ENCODE results near the gene PAPPA2. TPM values are rescaled to one million over a fixed set of nuclear protein-coding genes. Genes with fewer than 3 reads are reported as not detected.

The PAPPA2 gene
- total and polyA plus RNA-seq, 2 of the 4 experiments (the other 2 are of a cell fraction): 0.10 to 0.18 TPM

GRCh38 chr1:176595217-176595616 lies 132.2 kb downstream of the PAPPA2 start:
- no peak overlapping the region for H2BK20ac ChIP-seq (ENCODE audit: low read depth, low read length)
- H4K20me1 ChIP-seq (ENCODE audit: insufficient read depth, low read length): no peaks in the 10 kb centered on the region
- 60% methylated on average over 3 of the region's 16 CpGs; no CpG with 5 or more reads in 1 of the 2 experiments for WGBS, 2 experiments (ENCODE audit: extremely low coverage in 2 of 2, insufficient read length in 1 of 2)
- DNase-seq: no peak
- no peak overlapping the region for H2BK120ac ChIP-seq (ENCODE audit: low read depth, low read length)
- H3K27ac ChIP-seq (ENCODE audit: insufficient read depth, low read length): no peak overlapping the region
- no peaks in the 10 kb centered on the region for H3K27me3 ChIP-seq (ENCODE audit: control insufficient read depth, insufficient read depth, low read length)
- no peak overlapping the region for H2AFZ ChIP-seq (replicated peaks; ENCODE audit: low read length, poor library complexity)
- no peak overlapping the region for H4K8ac ChIP-seq (ENCODE audit: low read depth in 2 of 2, low read length in 2 of 2)
- no peaks in the 10 kb centered on the region for H3K79me1 ChIP-seq (ENCODE audit: low read depth in 1 of 2, low read length in 2 of 2)
- in situ Hi-C loops (cut with MboI; ENCODE audit: low sequenced_read_pairs): no loop called here
- CTCF ChIA-PET: no interaction called here
- POLR2A ChIA-PET (ENCODE audit: unreplicated experiment): no interaction called here
- dilution Hi-C loops (cut with HindIII; ENCODE audit: low sequenced_read_pairs, unreplicated experiment): no loop called here
- H3K4me1 ChIP-seq (ENCODE audit: control insufficient read depth, insufficient read depth, low read length): no peaks in the 10 kb centered on the region
- no peak overlapping the region for H2AK5ac ChIP-seq (ENCODE audit: low read depth, low read length)
- H4K91ac ChIP-seq (ENCODE audit: insufficient read depth, low read depth, low read length): no peak overlapping the region
- no peak overlapping the region for H3K4ac ChIP-seq (ENCODE audit: low read depth, low read length)
- no peak overlapping the region for H2BK15ac ChIP-seq (ENCODE audit: low read depth, low read length)
- no peak overlapping the region for H3K4me2 ChIP-seq (ENCODE audit: low read depth, low read length)
- H4K5ac ChIP-seq (ENCODE audit: low read depth, low read length): no peak overlapping the region
- no TSS peak for BruUV-seq (replicated peaks)
- H2AK9ac ChIP-seq (replicated peaks; ENCODE audit: low read depth, low read length, poor library complexity): no peak overlapping the region
- no peak for TF ChIP-seq MXI1 (IDR thresholded peaks at IDR 0.05; ENCODE audit: borderline replicate concordance, low read depth, low read length)
- TF ChIP-seq MAZ (IDR thresholded peaks at IDR 0.05; ENCODE audit: borderline replicate concordance, low read depth, low read length): no peak
- no peak for TF ChIP-seq RCOR1 (IDR thresholded peaks at IDR 0.05; ENCODE audit: insufficient replicate concordance, low read length)
- no peak for TF ChIP-seq POLR2A (IDR thresholded peaks at IDR 0.05; ENCODE audit: low read depth, low read length)
- no peak for TF ChIP-seq FOS (IDR thresholded peaks at IDR 0.05; ENCODE audit: low read depth, low read length)
- no peak for TF ChIP-seq MAFK (IDR thresholded peaks at IDR 0.05; ENCODE audit: low read depth, low read length)
- no peak for TF ChIP-seq CHD1 (IDR thresholded peaks at IDR 0.05; ENCODE audit: low read depth, low read length)
- no peak for TF ChIP-seq RAD21 (IDR thresholded peaks at IDR 0.05; ENCODE audit: low read length)
- no peak for TF ChIP-seq BHLHE40 (IDR thresholded peaks at IDR 0.05; ENCODE audit: low read depth, low read length)
- TF ChIP-seq ELK1 (IDR thresholded peaks at IDR 0.05; ENCODE audit: borderline replicate concordance, low read depth, low read length): no peak
- no peak for TF ChIP-seq USF2 (IDR thresholded peaks at IDR 0.05; ENCODE audit: low read depth, low read length)
- TF ChIP-seq SMC3 (IDR thresholded peaks at IDR 0.05; ENCODE audit: low read depth, low read length): no peak
- no peak for TF ChIP-seq CTCF (conservative IDR thresholded peaks at IDR 0.05; ENCODE audit: low read depth, low read length)
- TF ChIP-seq CEBPB (IDR thresholded peaks at IDR 0.05; ENCODE audit: low read depth, low read length): no peak
- H3K36me3 ChIP-seq (ENCODE audit: control insufficient read depth, insufficient read depth, low read length): no peaks in the 10 kb centered on the region
- H3K14ac ChIP-seq (replicated peaks; ENCODE audit: low read depth, low read length): no peak overlapping the region
- H3K23ac ChIP-seq (ENCODE audit: low read depth, low read length): no peak overlapping the region
- H2BK5ac ChIP-seq (ENCODE audit: low read depth, low read length, poor library complexity, severe bottlenecking): no peak overlapping the region
- H3K9ac ChIP-seq (ENCODE audit: low read depth, low read length): no peak overlapping the region
- no peak for ATAC-seq (ENCODE audit: low read depth)
- H3K18ac ChIP-seq (ENCODE audit: low read depth, low read length): no peak overlapping the region
- no peaks in the 10 kb centered on the region for H3K9me1 ChIP-seq (ENCODE audit: insufficient read depth, low read length)
- peaks cover 4% of the 10 kb centered on the region; the same call in 1 of the 2 replicates for H3K9me3 ChIP-seq (ENCODE audit: control insufficient read depth, insufficient read depth, low read length)
- intact Hi-C loops (cut with micrococcal nuclease): no loop called here
- H3K56ac ChIP-seq (ENCODE audit: extremely low read depth, insufficient read depth, low read length): no peak overlapping the region
- H3K4me3 ChIP-seq (ENCODE audit: insufficient read depth, low read depth, low read length): no peak overlapping the region
